C4-2B (cell line): ENCODE data around the gene PPP1R7.
"Not testable (repeated sequence)": the region's sequence is repeated elsewhere in the genome, so short reads cannot be mapped to it uniquely, and the experiment has no call there.

Experiments used
- H3K27ac ChIP-seq: fragments of 450-650 bp; 2 replicates; pipeline ENCODE4 v1.5.1; 2017
- CTCF ChIP-seq: fragments of 450-650 bp; conservative IDR thresholded peaks from 2 replicates; pipeline ENCODE4 v1.5.1; 2017; ENCODE audit warnings: mild to moderate bottlenecking
- ZFX ChIP-seq: fragments of 450-650 bp; IDR thresholded peaks from 2 replicates; pipeline ENCODE4 v1.6.1; 2017

Gene PPP1R7

GRCh38 chr2:241189856-241190201 lies 39.6 kb downstream of the PPP1R7 start:
- no peak overlapping the region; the same call in 1 of the 2 replicates for H3K27ac ChIP-seq
- TF ChIP-seq CTCF (no peak), ZFX (no peak)

- H3K27ac ChIP-seq, result no peak overlapping the region
Observed at GRCh38 chr2:241190291-241190981, 40.2 kb downstream of the PPP1R7 start.

GRCh38 chr2:241191081-241191480 lies 40.8 kb downstream of the PPP1R7 start:
- no peak overlapping the region for H3K27ac ChIP-seq
- TF ChIP-seq ZFX (no peak), CTCF (no peak)

More at GRCh38 chr2:241190291-241190981, 40.2 kb downstream of the PPP1R7 start:
- no peak for TF ChIP-seq CTCF
- no peak for TF ChIP-seq ZFX

- no peak overlapping the region for H3K27ac ChIP-seq
- TF ChIP-seq ZFX (no peak), CTCF (no peak)
Observed at GRCh38 chr2:241193271-241193670, 43.0 kb downstream of the PPP1R7 start.

GRCh38 chr2:241194811-241195210 lies 44.5 kb downstream of the PPP1R7 start:
- H3K27ac ChIP-seq, result no peak overlapping the region
- TF ChIP-seq CTCF (no peak), ZFX (no peak)

- no peak for TF ChIP-seq ZFX
- no peak for TF ChIP-seq CTCF
- no peak overlapping the region for H3K27ac ChIP-seq
Observed at GRCh38 chr2:241195506-241196130, 45.4 kb downstream of the PPP1R7 start.

GRCh38 chr2:241197246-241197645 lies 47.0 kb downstream of the PPP1R7 start:
- H3K27ac ChIP-seq, result not testable (repeated sequence)

GRCh38 chr2:241197947-241198346 lies 47.7 kb downstream of the PPP1R7 start:
- no peak overlapping the region for H3K27ac ChIP-seq
- TF ChIP-seq CTCF, result no peak
- TF ChIP-seq ZFX, result no peak
